ENCODE measurements around the gene PLN. TPM values are rescaled to one million over a fixed set of nuclear protein-coding genes. Genes with fewer than 3 reads are reported as not detected.

Gene PLN
- total and polyA plus RNA-seq, 10 of the 15 experiments (the other 5 are each of a cell fraction or from before 2014, with no cell fraction given), result 0.16 to 0.44 TPM; not detected in 8

DNA sequence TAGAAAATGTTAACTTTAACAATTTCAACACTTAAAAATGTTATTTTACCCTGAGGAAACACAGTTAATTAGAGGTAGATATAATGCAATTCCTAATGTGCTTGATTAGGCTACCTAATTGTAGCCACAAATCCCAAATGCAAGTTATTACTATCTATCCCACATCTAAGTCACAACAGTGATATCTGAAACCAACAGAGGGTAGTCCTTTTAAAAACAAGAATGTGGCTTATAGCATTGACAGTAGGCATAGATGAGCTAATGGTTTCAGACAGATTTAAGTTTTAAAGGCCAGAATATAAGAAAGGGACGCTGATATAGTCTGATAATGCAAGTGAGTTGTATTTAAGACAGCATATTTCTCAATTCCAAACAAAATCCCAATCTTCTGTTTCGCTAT, 23.0 kb downstream of the PLN start (continued):
- TF ChIP-seq MXI1 (IDR thresholded peaks at IDR 0.05; ENCODE audit: low read depth, low read length), result no peak
- peak; percentile 23; the same call in 1 of the 2 replicates for TF ChIP-seq TCF7 (IDR thresholded peaks at IDR 0.05; ENCODE audit: borderline replicate concordance)

DNA sequence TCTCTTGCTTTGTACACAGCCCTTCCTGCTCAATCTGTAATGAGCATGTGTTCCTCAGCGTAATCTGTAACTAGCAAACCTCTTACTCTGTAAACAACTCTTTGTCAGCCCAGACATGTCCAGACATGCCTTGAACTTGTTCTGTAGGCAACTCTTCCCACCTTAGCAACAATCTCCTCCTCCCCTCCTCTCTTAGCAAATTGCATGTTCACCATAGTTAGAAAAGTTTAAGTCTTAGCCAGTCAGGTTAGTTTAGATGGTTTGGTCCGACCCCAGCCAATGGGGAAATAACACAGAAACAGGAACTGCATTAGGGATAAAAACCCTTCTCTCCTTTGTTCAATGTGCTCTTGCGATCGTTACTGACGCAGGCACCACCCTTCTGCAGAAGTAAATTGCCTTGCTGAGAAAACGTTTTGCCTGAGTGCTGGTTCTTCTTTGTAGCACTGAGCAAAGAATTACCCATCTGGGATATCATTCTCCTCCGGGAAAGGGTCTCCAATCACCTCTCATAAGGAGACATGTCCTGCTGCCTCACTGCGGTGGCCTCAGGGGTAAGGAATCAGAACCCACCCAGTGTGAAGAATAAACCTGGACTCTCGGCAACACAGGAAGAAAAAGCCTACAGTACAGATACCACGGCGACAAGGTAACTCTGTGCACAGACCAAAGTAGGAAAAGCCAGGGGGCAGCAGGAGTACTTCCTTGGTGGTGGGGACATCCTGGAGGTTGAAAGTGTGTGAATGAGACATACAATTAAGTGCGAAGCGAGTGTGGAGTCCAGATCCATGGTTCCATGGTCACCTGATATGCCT, 26.2 kb downstream of the PLN start:
- H4K20me1 ChIP-seq (ENCODE audit: control insufficient read depth, insufficient read depth), result no peaks in the 10 kb centered on the region
- DNase-seq (ENCODE audit: low read depth, low spot score), result no peak
- peaks cover 0 to 4% of the 10 kb centered on the region in 2 experiments; a peak in 2 of 4 replicates for H3K36me3 ChIP-seq (ENCODE audit: control insufficient read depth in 2 of 2, insufficient read depth in 2 of 2, low read length in 1 of 2)
- no peak overlapping the region for H3K4me3 ChIP-seq
- ChIA-PET SMC1A (ENCODE audit: uncharacterized antibody, unreplicated experiment) (interaction anchor here (1.9 kb wide), 1 partner anchor 9 kb away, joined by 5 read pairs; no protein-coding TSS in a partner anchor), POLR2A (no interaction called here), RAD21 (ENCODE audit: unreplicated experiment) (interaction anchor here (0.7 kb wide), 1 partner anchor 175 kb away, joined by 3 read pairs; no protein-coding TSS in a partner anchor), CTCF (interaction anchor here (0.5 to 2.6 kb wide), 3 partner anchors 9 to 136 kb away, joined by 3 to 15 read pairs (median 4); no protein-coding TSS in a partner anchor)
- peaks cover 19% of the 10 kb centered on the region for H3K9me3 ChIP-seq (replicated peaks; ENCODE audit: control insufficient read depth, insufficient read depth, low read length)
- BruUV-seq (replicated peaks), result no TSS peak
- H3K79me2 ChIP-seq (ENCODE audit: control insufficient read depth, insufficient read depth, low read length), result no peaks in the 10 kb centered on the region
- ATAC-seq, result no peak
- intact Hi-C loops (cut with micrococcal nuclease; ENCODE audit: unreplicated experiment), result no loop called here
- WGBS (ENCODE audit: insufficient coverage, insufficient replicate concordance, low lambda C conversion rate, missing lambda C conversion rate), result 97% methylated on average over 13 of the region's 13 CpGs
- H3K9ac ChIP-seq (ENCODE audit: control insufficient read depth, insufficient read depth, low read length), result no peak overlapping the region
- H3K27ac ChIP-seq (ENCODE audit: control insufficient read depth, insufficient read depth), result 0 out of 2 replicates have a peak overlapping the region, but pooled peaks have one; percentile 19
- in situ Hi-C loops (cut with MboI), result loop anchor here (10.0 kb wide), 1 partner anchor 201 kb away; no protein-coding TSS in a partner anchor
- no peaks in the 10 kb centered on the region for H3K27me3 ChIP-seq (replicated peaks in 1 of 2; ENCODE audit: control insufficient read depth in 2 of 2, insufficient read depth in 2 of 2, low read length in 1 of 2)
- peak; percentile 45 for TF ChIP-seq KLF5 (IDR thresholded peaks at IDR 0.05; ENCODE audit: partially characterized antibody)
- TF ChIP-seq TCF12 (IDR thresholded peaks at IDR 0.05; ENCODE audit: low read depth, low read length), result no peak
- no peak for TF ChIP-seq POU2F2 (IDR thresholded peaks at IDR 0.05; ENCODE audit: borderline replicate concordance, low read depth, low read length)
- TF ChIP-seq, protein P1, sequence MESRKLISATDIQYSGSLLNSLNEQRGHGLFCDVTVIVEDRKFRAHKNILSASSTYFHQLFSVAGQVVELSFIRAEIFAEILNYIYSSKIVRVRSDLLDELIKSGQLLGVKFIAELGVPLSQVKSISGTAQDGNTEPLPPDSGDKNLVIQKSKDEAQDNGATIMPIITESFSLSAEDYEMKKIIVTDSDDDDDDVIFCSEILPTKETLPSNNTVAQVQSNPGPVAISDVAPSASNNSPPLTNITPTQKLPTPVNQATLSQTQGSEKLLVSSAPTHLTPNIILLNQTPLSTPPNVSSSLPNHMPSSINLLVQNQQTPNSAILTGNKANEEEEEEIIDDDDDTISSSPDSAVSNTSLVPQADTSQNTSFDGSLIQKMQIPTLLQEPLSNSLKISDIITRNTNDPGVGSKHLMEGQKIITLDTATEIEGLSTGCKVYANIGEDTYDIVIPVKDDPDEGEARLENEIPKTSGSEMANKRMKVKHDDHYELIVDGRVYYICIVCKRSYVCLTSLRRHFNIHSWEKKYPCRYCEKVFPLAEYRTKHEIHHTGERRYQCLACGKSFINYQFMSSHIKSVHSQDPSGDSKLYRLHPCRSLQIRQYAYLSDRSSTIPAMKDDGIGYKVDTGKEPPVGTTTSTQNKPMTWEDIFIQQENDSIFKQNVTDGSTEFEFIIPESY (IDR thresholded peaks at IDR 0.05), result peak; percentile 40; the same call in 1 of the 2 replicates
- peak; percentile 98 for TF ChIP-seq CBX5 (IDR thresholded peaks at IDR 0.05; ENCODE audit: low read depth)
- no peak overlapping the region for H3K4me2 ChIP-seq (ENCODE audit: control insufficient read depth, insufficient read depth)
- no peak overlapping the region for H2AFZ ChIP-seq (ENCODE audit: control insufficient read depth, low read depth, low read length)
- no peaks in the 10 kb centered on the region for H3K4me1 ChIP-seq (ENCODE audit: control insufficient read depth, insufficient read depth, low read length)
- no peak for FAIRE-seq

Data from GM12878 (cell line).